NCI-H526 (cell line): ENCODE measurements around the gene RAB33B.
"Not testable (repeated sequence)": the region's sequence is repeated elsewhere in the genome, so short reads cannot be mapped to it uniquely, and the experiment has no call there.

Experiments
- DNase-seq, 2 experiments: peaks; one replicate each; lab custom pipeline; 2025; lab: John Stamatoyannopoulos, UW

The RAB33B gene

DNA sequence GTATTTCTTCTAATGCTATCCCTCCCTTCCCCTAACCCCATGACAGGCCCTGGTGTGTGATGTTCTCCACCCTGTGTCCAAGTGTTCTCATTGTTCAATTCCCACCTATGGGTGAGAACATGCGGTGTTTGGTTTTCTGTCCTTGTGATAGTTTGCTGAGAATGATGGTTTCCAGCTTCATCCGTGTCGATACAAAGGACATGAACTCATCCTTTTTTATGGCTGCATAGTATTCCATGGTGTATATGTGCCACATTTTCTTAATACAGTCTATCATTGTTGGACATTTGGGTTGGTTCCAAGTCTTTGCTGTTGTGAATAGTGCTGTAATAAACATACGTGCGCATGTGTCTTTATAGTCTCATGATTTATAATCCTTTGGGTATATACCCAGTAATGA is 10.6 kb downstream of the RAB33B start:
- DNase-seq: not testable (repeated sequence)

DNA sequence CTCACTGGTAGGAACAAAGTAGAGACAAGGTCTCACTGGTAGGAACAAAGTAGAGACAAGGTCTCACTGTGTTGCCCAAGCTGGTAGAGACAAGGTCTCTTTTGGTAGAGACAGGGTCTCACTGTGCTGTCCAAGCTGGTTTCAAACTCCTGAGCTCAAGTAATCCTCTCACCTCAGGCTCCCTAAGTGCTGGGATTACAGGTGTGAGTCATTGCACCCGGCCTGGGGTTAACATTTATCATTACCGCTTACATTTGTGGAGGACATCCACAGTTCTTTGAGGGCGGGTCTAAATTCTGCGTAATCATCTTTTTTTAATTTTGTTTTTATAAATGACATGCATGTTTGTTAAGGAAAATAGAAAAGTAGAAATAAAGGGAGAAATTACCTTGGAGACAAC is 12.0 kb downstream of the RAB33B start:
- no peak for DNase-seq

DNA sequence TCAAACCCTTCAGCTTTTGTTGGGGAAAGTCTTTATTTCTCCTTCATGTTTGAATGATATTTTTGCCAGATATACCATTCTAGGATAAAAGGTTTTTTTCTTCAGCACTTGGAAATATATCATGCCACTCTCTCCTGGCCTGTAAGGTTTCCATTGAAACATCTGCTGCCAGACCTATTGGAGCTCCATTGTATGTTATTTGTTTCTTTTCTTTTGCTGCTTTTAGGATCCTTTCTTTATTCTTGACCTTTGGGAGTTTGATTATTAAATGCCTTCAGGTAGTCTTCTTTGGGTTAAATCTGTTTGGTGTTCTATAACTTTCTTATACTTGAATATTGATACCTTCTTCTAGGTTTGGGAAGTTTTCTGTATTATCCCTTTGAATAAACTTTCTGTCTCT is 14.8 kb downstream of the RAB33B start:
- not testable (repeated sequence) for DNase-seq

DNA sequence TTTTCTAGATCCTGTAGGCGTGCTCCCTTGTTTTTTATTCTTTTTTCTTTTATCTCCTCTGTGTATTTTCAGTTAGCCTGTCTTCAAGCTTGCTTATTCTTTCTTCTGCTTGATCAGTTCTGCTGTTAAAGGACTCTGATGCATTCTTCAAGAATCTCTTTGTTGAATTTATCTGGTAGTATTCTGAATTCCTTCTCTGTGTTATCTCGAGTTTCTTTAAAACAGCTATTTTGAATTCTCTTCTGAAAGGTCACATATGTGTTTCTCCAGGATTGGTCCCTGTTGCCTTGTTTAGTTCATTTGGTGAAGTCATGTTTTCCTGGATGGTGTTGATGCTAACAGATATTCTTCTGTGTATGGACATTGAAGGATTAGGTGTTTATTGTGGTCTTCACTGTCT is 15.3 kb downstream of the RAB33B start:
- no peak for DNase-seq

DNA sequence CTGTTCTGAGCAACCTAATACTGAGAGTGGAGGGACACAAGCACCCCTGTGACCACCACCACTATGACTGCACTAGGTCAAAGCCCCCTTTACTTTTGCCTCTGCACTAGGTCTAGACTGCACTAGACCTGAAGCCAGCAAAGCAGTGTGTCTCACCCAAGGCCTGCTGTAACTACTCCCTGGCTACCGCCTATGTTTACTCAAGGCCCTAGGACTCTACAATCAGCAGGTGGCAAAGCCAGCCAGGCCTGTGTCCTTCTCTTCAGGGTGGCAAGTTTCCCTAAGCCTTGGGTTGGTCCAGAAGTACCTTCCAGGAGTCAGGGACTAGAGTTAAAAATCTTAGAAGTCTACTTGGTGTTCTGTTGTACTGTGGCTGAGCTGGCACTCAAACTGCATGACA is 15.9 kb downstream of the RAB33B start:
- DNase-seq: no peak

DNA sequence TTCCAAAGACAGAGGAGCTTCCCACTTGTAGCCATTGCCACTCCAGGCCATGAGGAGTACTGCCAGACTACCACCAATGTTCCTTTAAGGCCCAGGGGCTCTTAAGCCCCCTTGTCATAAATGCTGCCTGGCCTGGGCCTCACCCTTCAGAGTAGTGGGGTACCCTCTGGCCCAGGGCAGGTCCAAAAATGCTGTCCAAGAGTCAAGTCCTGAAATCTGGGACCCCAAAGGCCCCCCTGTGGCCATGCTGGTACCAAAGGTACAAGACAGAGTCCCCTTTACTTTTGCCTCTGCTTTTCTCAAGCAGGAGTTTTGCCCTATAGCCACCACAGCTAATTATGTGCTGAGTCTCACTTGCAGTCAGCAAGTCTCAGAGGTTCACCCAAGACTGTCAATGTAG is 16.4 kb downstream of the RAB33B start:
- no peak for DNase-seq

DNA sequence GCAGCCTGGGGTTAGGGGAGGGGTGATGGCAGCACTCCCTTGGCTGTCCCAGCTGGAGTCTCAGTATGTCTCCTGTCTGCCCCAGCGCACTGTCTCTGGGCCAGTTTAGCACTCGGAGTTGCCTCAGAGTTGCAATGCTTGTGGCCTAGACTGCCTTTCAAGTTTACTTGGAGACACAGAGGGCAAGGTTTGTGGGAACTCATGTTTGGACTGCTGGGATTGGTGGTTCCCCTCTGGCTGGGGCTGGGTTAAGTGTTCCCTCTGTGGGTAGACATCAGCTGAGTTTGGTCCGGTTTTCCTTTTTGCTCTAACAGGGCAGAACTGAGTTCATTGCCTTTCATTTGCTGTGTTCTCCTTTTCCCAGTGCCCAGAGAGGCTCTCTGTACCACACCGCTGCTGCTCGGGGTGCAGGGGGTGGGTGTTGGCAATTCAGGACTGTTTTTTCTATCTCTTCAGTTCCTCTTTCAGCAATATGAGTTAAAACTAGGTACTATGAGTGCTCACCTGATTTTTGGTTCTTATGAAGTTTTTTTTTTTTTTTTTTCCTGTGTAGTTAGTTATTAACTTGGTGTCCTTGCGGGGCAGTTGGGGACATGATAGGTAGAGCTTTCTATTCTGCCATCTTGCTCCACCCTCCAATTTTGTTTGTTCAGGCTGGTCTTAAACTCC is 17.2 kb downstream of the RAB33B start:
- no peak for DNase-seq

DNA sequence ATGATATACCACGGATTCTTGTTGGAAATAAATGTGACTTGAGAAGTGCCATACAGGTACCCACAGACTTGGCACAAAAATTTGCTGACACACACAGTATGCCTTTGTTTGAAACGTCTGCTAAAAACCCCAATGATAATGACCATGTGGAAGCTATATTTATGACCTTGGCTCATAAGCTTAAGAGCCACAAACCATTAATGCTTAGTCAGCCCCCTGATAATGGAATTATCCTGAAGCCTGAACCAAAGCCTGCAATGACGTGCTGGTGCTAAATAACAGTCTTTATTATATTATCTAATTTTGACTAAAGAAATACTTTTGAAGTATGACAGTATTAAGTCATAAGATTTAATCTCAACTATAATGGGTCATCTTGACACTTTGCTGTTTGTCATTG is 18.9 kb downstream of the RAB33B start:
- DNase-seq: no peak

DNA sequence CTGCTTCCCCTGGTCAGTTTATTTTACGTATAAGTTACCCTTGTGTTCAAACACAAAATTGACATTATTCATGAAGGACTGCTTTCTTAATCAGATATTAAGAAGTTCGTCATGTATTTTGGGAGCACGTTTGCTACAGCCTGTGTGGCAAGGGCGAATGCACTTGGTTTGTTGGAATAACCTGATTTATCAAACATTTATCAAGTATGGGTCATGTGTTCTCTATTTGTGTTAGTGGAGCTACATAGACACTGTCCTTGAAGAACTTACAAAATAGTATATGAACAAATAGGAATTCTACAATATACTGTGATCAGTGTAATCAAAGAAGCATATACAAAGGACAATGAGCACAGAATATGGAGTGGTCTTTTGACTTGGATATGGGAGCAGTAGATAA is 22.4 kb downstream of the RAB33B start:
- DNase-seq: no peak

DNA sequence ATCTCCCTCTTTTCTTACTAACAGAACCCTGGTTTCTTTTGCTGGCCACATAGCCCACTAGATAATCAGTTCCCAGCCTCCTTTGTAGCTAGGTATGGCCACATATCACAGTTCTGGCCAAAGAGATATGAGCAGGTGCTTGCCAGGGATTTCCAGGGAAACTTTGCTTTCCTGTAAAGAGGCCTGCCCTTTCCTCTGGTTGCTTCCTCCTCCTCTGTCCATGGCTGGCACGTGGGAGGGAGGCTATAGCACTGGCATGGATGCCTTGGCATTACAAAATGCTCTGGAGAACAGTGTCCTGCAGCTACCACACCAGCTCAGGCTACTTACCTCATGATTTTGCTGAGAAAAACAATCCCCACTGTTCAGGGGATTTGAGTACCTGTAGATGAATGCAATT is 27.5 kb downstream of the RAB33B start:
- DNase-seq: no peak

DNA sequence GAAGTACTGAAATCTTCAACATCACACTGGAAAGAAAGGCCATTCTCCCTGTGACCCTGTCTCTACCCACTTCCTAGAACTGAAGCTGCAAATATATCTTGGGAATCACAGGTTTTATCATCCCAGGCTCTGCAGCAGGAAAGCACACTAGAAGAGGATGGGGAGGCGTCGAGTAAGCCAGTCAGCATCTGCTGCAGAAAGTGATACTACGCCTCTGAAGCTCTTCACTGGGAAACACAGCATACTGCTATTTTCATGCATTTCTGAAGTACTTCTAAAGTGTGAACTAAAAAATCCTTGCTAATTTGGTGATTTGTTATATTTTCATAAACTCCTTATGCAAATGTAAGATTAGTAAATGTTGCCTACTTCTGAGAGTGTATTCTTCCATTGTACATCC is 29.1 kb downstream of the RAB33B start:
- no peak for DNase-seq

DNA sequence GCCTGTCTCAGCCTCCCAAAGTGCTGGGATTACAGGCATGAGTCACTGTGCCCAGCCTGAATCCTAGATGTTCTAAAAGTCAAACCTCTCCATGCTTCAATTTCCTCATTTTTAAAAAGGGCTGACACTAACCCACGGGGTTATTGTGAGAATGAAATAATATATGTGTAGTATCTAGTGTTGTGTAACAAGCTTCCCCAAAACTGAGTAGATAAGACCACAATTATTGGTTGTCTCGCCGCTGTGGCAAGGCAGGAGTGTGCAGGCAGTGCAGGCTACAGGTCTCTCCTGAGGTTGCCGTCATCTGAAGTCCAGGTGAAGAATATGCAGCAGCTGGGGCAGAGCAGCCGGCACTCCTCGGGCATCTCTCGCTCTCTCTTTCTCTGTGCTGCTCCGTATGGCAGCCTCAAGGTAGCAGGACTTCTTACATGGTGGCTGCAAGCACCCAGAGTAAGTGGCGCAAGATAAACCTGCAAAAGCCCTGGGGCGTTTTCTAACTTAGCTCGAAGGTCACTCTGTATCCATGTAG is 30.9 kb downstream of the RAB33B start:
- no peak for DNase-seq

DNA sequence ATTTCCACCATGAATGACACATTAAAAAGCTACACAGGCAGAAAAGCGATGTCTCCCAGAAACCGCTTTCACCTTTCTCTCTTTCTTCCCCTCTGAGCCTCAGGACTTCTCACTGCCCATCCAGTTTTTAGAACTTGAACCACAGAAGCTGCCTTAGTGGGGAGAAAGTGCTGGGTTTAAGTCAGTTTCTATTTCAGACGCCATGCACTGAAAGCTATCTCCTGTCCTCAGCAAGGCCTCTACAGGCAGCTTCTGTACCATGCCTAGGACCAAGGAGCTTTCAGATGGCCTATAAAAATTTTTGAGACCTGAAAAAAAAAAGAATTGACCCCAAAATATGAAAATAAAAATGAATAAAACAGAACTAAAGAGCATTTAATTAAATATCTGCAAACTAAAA is 34.5 kb downstream of the RAB33B start:
- no peak for DNase-seq

DNA sequence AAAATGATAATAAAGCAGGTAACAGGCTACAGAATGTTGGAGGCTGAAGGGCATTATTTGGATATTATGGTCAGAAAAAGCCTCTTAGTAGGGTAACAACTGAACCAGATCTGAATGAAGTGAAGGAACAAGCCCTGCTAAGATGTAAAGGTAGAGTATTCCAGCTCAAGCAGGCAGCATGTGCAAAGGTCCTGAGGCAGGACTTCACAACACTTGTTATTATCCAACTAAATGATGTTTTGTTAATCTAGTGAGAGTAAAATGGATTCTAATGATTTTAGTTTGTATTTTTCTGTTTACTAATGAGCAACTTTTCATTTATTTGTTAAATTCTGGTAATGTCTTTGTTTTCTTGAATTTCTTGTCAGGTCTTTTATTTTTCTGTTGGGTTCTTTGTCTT is 35.7 kb downstream of the RAB33B start:
- DNase-seq: no peak

DNA sequence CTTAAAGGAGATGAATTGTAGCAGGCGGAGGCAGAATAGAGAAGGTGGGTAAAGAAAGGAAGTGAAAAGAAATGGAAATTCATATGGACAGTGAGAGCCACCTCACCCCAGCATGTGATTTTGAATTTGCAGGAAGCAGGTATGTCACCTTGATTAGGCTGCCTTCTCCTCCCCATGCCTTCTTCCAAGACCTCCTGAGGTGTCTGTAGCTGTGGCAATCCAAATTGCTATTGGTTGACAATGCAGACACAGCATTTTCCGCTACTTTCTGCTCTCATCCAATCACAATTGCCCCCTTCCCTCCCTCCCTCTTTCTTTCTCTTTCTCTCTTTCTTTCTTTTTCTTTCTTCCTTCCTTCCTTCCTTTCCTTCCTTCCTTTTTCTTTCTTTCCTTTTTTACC is 38.5 kb downstream of the RAB33B start:
- no peak for DNase-seq

DNA sequence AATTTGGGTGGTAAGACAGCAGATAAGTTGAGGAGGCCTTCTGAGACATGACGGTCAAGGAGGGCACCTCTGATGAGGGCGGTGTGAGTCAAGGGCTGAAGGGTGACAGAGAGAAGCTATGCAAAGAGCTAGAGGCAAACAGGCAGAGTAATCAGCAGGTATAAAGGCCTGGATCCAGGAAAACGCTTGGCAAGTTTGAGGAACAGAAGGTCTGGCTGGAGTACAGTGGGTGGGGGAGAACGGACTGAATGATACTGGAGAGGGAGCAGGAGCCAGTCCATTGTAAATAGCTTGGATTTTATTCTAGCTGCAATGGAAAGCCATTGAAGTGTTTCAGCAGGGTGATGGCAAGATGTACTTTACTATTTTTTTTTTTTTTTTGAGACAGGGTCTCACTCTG is 39.3 kb downstream of the RAB33B start:
- DNase-seq: no peak

DNA sequence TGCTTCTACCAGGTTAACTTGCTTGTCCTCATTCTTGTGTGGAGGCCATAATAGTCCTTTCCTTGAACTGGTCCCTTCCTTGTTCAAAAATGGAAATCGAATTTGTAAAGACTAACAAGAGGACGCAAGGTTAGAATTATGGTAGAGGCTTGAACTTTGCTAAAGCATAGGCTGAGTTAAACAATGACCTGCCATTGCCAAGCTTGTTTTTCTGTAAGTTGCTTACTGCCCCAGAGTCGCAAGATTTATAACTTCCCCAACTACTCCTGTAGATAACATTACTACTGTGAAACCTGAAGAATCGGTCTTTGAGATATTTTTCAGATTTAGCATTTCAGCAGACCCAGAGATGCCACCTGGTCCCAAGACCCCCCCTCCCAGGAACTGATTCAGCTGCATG is 45.3 kb downstream of the RAB33B start:
- DNase-seq: no peak

DNA sequence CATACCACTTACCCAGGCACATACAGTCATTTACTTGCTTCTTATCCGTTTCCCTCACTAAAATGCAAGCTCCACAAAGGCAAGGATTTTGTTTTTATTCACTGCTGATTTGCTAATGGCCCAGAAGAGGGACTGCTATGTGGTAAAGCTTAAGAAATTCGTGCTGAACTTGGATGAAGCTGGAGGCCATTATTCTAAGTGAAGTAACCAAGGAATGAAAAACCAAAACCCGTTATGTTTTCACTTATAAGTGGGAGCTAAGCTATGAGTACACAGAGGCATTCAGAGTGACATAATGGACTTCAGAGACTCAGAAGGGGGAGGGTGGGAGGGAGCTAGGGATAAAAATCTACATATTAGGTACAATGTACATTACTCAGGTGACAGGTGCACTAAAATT is 47.2 kb downstream of the RAB33B start:
- no peak for DNase-seq

DNA sequence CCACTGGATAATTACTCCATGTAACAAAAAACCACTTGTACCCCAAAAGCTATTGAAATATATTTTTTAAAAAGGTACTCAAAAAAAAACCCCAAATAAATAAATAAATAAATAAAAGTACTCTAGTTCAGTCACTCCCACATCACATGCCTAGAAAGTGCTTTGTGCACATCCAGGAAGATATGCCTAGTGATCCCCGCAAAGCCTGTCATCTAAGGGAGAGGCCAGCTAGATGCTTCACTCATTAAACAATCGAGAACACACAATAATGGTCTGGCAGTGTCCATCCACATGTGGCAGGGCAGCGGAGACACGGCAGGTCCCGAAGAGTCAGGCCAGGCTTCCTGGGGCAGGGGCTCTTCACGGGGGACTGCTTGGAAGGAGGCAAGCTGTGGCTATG is 47.6 kb downstream of the RAB33B start:
- DNase-seq: no peak

DNA sequence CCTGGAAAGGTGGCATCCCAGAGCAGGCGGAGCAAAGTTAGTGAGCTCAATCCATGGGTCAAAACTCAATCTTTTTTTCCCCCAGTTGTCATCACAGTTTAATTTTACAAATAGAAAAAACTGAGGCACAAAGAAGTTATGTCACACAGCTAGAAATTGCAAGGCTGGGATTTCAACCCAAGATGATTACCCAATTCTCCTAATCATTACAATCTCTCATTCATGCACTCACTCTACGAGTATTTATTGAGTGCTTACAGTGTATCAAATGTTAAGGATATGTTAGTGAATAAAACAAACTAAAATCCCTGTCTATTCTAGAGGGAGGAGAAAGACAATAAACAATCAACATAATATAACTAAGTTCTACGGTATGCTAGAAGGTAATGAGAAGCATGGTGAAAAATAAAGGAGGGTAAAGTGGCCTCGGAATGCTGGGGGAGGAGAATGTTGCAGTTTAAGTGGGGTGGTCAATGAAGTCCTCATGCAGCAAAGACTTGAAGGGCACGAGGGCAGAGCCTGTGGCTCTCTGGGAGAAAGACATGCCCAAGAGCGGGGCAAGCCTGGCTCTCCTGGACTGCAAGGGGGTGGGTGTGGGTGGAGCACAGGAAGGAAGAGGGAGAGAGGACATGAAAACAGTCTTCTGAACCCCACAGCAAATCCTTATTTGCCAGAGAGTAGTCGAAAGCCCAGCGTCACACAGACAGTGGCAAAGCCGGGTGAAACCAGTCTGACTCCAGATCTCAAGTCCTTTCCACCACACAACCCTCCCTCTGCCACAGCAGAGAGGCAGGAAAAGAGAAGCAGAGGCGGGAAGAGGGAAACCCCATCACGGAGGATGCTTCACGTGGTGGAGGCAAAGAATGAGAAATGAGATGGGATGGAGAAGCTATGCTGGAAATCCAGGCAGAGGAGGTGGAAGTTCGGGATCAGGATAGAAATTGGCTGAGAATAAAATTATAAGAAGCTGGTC is 48.3 kb downstream of the RAB33B start:
- DNase-seq: no peak

DNA sequence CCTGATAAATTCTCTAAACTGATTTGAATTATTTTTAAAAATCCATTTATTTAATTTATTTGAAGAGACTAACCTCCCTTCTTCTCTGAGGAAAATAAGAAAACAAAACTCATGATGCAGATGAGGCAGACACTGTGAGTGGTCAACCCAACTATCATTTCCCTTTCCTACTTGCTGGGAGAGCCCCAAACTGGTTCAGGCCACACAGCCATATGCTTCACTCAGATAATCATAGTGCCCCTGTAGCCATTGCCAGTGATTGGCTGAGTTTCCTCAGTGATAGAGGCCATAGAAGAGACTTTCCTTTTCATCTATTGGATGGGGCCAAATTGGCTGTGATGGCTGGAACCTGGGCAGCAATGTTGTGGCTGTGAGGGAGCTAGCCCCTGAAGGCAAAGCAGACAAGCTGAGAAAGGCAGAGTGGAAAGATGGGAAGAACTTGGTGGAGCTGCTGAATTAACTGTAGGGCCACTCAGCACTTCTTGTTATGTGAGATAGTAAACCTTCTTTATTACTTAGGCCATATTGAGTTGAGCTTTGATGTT is 49.8 kb downstream of the RAB33B start:
- no peak for DNase-seq

DNA sequence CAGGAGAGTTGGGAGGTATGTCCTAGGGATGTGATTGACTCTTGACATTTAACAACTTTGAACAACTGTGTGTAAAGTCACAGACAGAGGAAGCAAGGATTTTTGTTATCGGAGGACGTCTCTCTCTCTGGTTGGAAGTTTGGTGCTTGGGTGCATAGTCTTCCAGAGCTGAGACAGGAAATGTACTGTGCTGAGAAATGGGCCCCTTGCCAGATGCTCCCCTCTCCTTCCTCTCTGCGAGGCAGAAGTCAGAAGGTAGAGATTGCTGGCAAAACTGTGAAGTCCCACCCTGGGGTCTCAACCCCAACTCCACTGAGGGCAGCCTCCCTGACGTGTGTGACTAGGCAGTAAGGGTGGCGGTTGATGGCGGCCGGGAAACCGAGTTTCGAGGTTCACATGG is 52.9 kb downstream of the RAB33B start:
- no peak for DNase-seq
